PFSK-1 (cell line): Measurements from ENCODE around the gene CCDC134.

Experiments
- REST ChIP-seq, 2 experiments: IDR thresholded peaks; 2 replicates each; pipeline versions ENCODE4 v1.6.1 to v1.8.0; 2011 to 2012; ENCODE audit warnings: low read depth in 2 of 2, low read length in 2 of 2, control low read depth in 1 of 2, inconsistent platforms in 1 of 2, mild to moderate bottlenecking in 1 of 2, moderate library complexity in 1 of 2; ENCODE audit not compliant: insufficient read depth in 1 of 2
- SIN3A ChIP-seq: IDR thresholded peaks from 2 replicates; pipeline ENCODE4 v1.6.1; 2012; ENCODE audit warnings: mild to moderate bottlenecking, low read length, moderate library complexity, borderline replicate concordance; ENCODE audit not compliant: insufficient read depth
- TAF1 ChIP-seq: IDR thresholded peaks from 2 replicates; pipeline ENCODE4 v1.6.1; 2012; ENCODE audit warnings: low read length, control low read depth, borderline replicate concordance; ENCODE audit not compliant: insufficient read depth

GRCh38 chr22:41818011-41818410 is 17.5 kb downstream of the CCDC134 start:
- TF ChIP-seq REST (IDR thresholded peaks at IDR 0.05; ENCODE audit: insufficient read depth in 1 of 2, low read depth in 2 of 2, low read length in 2 of 2), result no peak
- no peak for TF ChIP-seq SIN3A
- no peak for TF ChIP-seq TAF1
